WI38 (cell line): ENCODE measurements around the gene PSMD1.

Experiments
- H3K4me3 ChIP-seq: 2 replicates; pipeline ENCODE4 v1.5.1; 2011; ENCODE audit warnings: low read depth, mild to moderate bottlenecking, control low read depth, low read length
- CTCF ChIP-seq: IDR thresholded peaks from 2 replicates; pipeline ENCODE4 v1.5.1; 2012; ENCODE audit warnings: low read depth, mild to moderate bottlenecking, control low read depth, low read length

Gene PSMD1

DNA sequence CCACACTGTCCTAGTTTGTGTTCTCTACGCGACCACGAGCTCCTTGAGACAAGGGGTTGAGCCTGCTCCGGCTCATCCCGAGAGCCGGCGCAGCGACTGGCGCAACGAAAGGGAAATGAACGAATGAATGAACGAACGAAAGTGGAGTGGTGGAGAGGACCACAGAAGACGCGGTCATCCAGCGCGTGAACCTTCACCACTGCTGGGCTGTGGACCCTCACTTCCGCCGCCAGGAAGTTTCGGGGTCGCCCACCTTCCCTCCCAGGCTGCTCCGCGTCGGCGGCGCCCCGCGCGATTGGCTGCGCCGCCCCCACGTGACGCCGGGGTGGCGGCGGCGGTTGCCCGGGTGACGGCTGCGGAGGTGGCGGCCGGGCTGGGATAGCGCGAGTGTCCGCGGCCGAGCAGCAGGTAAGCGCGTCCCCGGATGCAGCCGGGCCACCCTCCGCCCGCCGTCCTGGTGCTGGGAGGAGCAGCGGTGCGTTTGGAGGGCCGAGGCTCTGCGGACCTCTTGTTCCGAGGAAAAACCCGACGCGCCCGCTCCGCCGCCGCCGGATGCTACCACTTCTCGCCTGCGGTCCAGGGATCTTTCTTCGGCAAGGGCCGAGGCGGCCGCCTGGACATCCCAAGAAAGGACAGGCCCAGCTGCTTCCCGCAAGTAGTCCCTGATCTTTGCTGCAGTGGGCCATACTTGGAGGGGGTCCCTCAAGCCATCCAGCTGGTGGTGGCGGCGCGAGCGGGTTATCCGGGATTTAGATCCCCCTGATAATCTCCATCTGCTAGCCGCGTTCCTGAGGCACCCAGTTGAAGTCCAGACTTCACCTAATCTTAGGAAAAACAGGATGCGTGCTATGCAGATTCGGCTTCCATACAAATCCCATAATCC, 141.9 kb downstream of the PSMD1 start, which contains the start of gene ARMC9:
TSS of gene ARMC9 (plus strand) at position 341 of the 883 bp plus-strand sequence. CDS start 7,608 bp downstream, outside the sequence.
- H3K4me3 ChIP-seq: peak within 1 kb of the TSS; percentile 85
- no peak for TF ChIP-seq CTCF

DNA sequence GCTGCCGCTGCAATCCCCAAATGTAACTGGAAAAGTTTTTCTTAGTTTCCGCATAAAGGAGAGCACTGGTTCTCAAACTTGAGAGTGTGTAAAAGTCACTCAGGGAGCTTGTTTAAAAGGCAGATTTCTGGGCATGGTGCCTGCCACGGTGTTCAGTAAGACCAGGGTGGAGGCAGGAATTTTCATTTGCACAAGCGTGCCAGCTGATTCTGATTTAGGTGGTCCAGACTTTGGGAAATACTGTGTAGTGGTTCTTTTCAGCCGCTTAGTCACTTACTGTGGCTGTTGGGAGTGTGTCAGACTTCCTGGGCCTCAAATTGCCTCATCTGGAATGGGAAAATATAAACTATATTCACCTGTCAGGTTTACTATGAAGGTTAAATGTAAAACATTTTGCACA, 142.6 kb downstream of the PSMD1 start:
- H3K4me3 ChIP-seq: peak overlapping the region; percentile 85
- TF ChIP-seq CTCF: no peak

GRCh38 chr2:231200805-231201474, 144.3 kb downstream of the PSMD1 start:
- H3K4me3 ChIP-seq: no peak overlapping the region
- TF ChIP-seq CTCF: no peak

DNA sequence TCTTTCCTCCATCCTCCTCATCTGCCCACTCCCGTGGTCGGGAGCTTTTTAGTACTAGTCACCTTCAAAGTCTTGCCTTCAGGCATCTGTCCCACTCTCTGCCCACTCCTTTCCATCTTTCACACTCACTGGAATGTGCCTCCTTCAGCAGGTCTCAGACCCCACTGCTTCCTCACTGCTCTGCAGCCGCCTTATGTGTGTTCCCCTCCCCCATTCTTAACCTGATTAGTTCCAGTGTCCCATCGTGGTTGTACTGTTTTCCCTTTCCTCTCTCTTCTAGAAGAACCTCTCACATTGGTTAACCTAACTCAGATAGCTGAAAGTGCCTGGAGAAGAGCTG, 144.8 kb downstream of the PSMD1 start:
- H3K4me3 ChIP-seq: no peak overlapping the region
- TF ChIP-seq CTCF: no peak

GRCh38 chr2:231203087-231203486, 146.4 kb downstream of the PSMD1 start:
- no peak overlapping the region for H3K4me3 ChIP-seq
- TF ChIP-seq CTCF: no peak

GRCh38 chr2:231204146-231204545, 147.5 kb downstream of the PSMD1 start:
- no peak for TF ChIP-seq CTCF
- H3K4me3 ChIP-seq: no peak overlapping the region

DNA sequence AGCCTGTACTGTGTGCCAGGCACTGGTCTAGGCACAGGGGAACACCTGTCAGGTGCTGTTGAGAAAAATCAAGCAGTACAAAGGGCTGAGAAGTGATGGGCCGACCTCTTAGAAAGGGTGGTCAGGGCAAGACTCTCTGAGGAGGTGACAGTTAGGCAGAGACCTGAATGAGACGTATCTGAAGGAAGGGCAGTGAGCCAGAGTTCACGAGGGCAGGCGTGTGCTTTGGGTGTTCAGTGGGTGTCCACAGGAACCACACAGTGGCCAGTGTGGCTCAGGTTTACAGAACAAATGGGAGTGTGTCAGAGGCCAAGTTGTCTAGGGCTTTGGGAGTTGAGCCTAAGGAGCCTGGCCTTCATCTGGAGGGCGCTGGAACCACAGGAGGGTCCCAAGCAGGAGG, 147.9 kb downstream of the PSMD1 start:
- no peak overlapping the region for H3K4me3 ChIP-seq
- TF ChIP-seq CTCF: no peak
